GM23338 (cell line): ENCODE results near the gene ADI1. TPM values are rescaled to one million over a fixed set of nuclear protein-coding genes. Genes with fewer than 3 reads are reported as not detected.

Source experiments
- ATAC-seq: fragments of 200-7000 bp; cut with Tn5 transposase; 3 replicates; pipeline ENCODE4 v1.9.1; 2020
- DNase-seq: peaks from one replicate; pipeline ENCODE4 v3.0.0-alpha.2; 2015; ENCODE audit warnings: low spot score
- H2AFZ ChIP-seq: fragments of 200-600 bp; sonication (generic); 2 replicates; pipeline ENCODE4 v1.8.0; 2016; ENCODE audit warnings: antibody characterized with exemption, mild to moderate bottlenecking, moderate library complexity
- H3F3A ChIP-seq: fragments of 200-600 bp; sonication (generic); replicated peaks from 2 replicates; pipeline ENCODE4 v1.8.0; 2017; ENCODE audit warnings: antibody characterized with exemption, mixed run types, low read depth
- H3K27ac ChIP-seq: fragments of 200-600 bp; sonication (generic); 2 replicates; pipeline ENCODE4 v1.6.1; 2016; ENCODE audit warnings: low read depth
- H3K27me3 ChIP-seq: fragments of 200-600 bp; sonication (generic); 2 replicates; pipeline ENCODE4 v1.8.0; 2016; ENCODE audit warnings: mild to moderate bottlenecking, mixed run types, moderate library complexity; ENCODE audit not compliant: insufficient read depth
- H3K36me3 ChIP-seq: fragments of 200-600 bp; sonication (generic); 2 replicates; pipeline ENCODE4 v1.8.0; 2016; ENCODE audit warnings: mild to moderate bottlenecking; ENCODE audit not compliant: insufficient read depth
- H3K4me1 ChIP-seq: fragments of 200-600 bp; sonication (generic); 2 replicates; pipeline ENCODE4 v1.8.0; 2016; ENCODE audit warnings: mild to moderate bottlenecking, moderate library complexity; ENCODE audit not compliant: insufficient read depth
- H3K4me2 ChIP-seq: fragments of 200-600 bp; sonication (generic); 2 replicates; pipeline ENCODE4 v1.7.1; 2017; ENCODE audit warnings: mixed run types
- H3K4me3 ChIP-seq: fragments of 200-600 bp; sonication (generic); 2 replicates; pipeline ENCODE4 v1.6.1; 2016; ENCODE audit warnings: mixed run types
- H3K79me2 ChIP-seq: fragments of 200-600 bp; sonication (generic); replicated peaks from 2 replicates; pipeline ENCODE4 v1.8.0; 2017; ENCODE audit warnings: mild to moderate bottlenecking; ENCODE audit not compliant: insufficient read depth
- H3K9me2 ChIP-seq: fragments of 200-600 bp; sonication (generic); 2 replicates; pipeline ENCODE4 v1.8.0; 2017; ENCODE audit not compliant: insufficient read depth
- H4K20me1 ChIP-seq: fragments of 200-600 bp; sonication (generic); replicated peaks from 2 replicates; pipeline ENCODE4 v1.8.0; 2017; ENCODE audit warnings: mild to moderate bottlenecking; ENCODE audit not compliant: insufficient read depth
- H3K27ac Mint-ChIP-seq: 2 replicates; pipeline ENCODE4 v1.8.0; 2020; ENCODE audit warnings: inconsistent platforms, mild to moderate bottlenecking, moderate library complexity, mixed read lengths
- H3K27me3 Mint-ChIP-seq: 3 replicates; pipeline ENCODE4 v1.8.0; 2022; ENCODE audit warnings: low read depth, mild to moderate bottlenecking, moderate library complexity, mixed read lengths, inconsistent platforms; ENCODE audit not compliant: insufficient read depth, poor library complexity
- H3K36me3 Mint-ChIP-seq: 3 replicates; pipeline ENCODE4 v1.8.0; 2021; ENCODE audit warnings: low read depth, mild to moderate bottlenecking, inconsistent platforms, moderate library complexity, mixed read lengths
- H3K4me1 Mint-ChIP-seq: 3 replicates; pipeline ENCODE4 v1.8.0; 2020; ENCODE audit warnings: mild to moderate bottlenecking, inconsistent platforms, mixed read lengths
- H3K4me3 Mint-ChIP-seq: 3 replicates; pipeline ENCODE4 v1.8.0; 2021; ENCODE audit warnings: moderate library complexity, mild to moderate bottlenecking, inconsistent platforms, mixed read lengths
- H3K9me3 Mint-ChIP-seq: 3 replicates; pipeline ENCODE4 v1.8.0; 2020; ENCODE audit warnings: moderate library complexity, mild to moderate bottlenecking, inconsistent platforms, mixed read lengths
- CREB1 ChIP-seq: fragments of 250-450 bp; sonication (Bioruptor Pico); IDR thresholded peaks from 2 replicates; pipeline ENCODE4 v1.5.0; 2020; ENCODE audit warnings: low read depth, mild to moderate bottlenecking, moderate library complexity
- CTCF ChIP-seq, 2 experiments: fragments of 200-600 bp in 1 of 2; sonication (generic) in 1 of 2; conservative IDR thresholded peaks; 2 replicates each; pipeline versions ENCODE4 v1.5.1 to v1.6.1; 2016 to 2017; ENCODE audit warnings: antibody characterized with exemption in 2 of 2, low read depth in 2 of 2, mild to moderate bottlenecking in 2 of 2, moderate library complexity in 1 of 2
- EZH2 ChIP-seq: fragments of 200-600 bp; sonication (generic); IDR thresholded peaks from one replicate; pipeline ENCODE4 v1.8.0; 2017; ENCODE audit warnings: antibody characterized with exemption, mild to moderate bottlenecking, low read depth; ENCODE audit not compliant: unreplicated experiment
- EZH2phosphoT487 ChIP-seq: fragments of 200-600 bp; sonication (generic); IDR thresholded peaks from one replicate; pipeline ENCODE4 v1.8.1; 2018; ENCODE audit warnings: antibody characterized with exemption; ENCODE audit not compliant: unreplicated experiment
- JUNB ChIP-seq: IDR thresholded peaks from one replicate; pipeline ENCODE4 v1.6.1; 2016; ENCODE audit warnings: antibody characterized with exemption; ENCODE audit not compliant: unreplicated experiment
- NANOG ChIP-seq: IDR thresholded peaks from 2 replicates; pipeline ENCODE4 v1.6.1; 2016; ENCODE audit warnings: antibody characterized with exemption, borderline replicate concordance
- REST ChIP-seq: IDR thresholded peaks from one replicate; pipeline ENCODE4 v1.6.1; 2018; ENCODE audit warnings: antibody characterized with exemption; ENCODE audit not compliant: unreplicated experiment
- STAT1 ChIP-seq: IDR thresholded peaks from one replicate; pipeline ENCODE4 v1.6.1; 2016; ENCODE audit warnings: antibody characterized with exemption; ENCODE audit not compliant: unreplicated experiment
- ZNF114 ChIP-seq: fragments of 250-450 bp; sonication (Bioruptor Pico); IDR thresholded peaks from 2 replicates; pipeline ENCODE4 v1.5.0; 2020; ENCODE audit warnings: mild to moderate bottlenecking, moderate library complexity
- ZNF331 ChIP-seq: fragments of 250-450 bp; sonication (Bioruptor Pico); IDR thresholded peaks from 2 replicates; pipeline ENCODE4 v1.5.0; 2020; ENCODE audit warnings: low read depth, mild to moderate bottlenecking, moderate library complexity
- ZNF462 ChIP-seq: fragments of 250-450 bp; sonication (Bioruptor Pico); IDR thresholded peaks from 2 replicates; pipeline ENCODE4 v1.5.0; 2020; ENCODE audit warnings: mild to moderate bottlenecking, moderate library complexity
- polyA plus RNA-seq: library from polyadenylated mRNA; unstranded; fragments of >200 nt; fragmentation: Nextera tagmentation; extraction: Ambion mirVana; gene quantifications from 2 replicates; pipeline ENCODE4 v1.2.1, GENCODE V29; 2016
- total RNA-seq: library from RNA; depleted of rRNA; stranded (reverse); fragments of >200 nt; shearing (Covaris generic); gene quantifications from 2 replicates; pipeline ENCODE4 v1.2.3, GENCODE V29; 2014

ADI1 gene
- total and polyA plus RNA-seq, 2 experiments from 2014 or later = 16.3 to 31.9 TPM

- Histone ChIP-seq H3F3A (no peaks in the 10 kb centered on the region), H3K4me3 (no peak overlapping the region), H4K20me1 (no peaks in the 10 kb centered on the region; the same call in 1 of the 2 replicates), H3K4me2 (no peak overlapping the region), H3K36me3 (0 out of 2 replicates have a peak, but pooled peaks cover 5% of the 10 kb centered on the region), H3K4me1 (no peaks in the 10 kb centered on the region), H3K27me3 (no peaks in the 10 kb centered on the region), H3K79me2 (no peaks in the 10 kb centered on the region), H2AFZ (no peak overlapping the region), H3K9me2 (no peaks in the 10 kb centered on the region), H3K27ac (no peak overlapping the region)
- no peak for TF ChIP-seq REST
- no peak for TF ChIP-seq EZH2
- TF ChIP-seq ZNF114 = no peak
- TF ChIP-seq ZNF331 (CRISPR knock-in tag) = no peak
- TF ChIP-seq EZH2phosphoT487 = no peak
- no peak for TF ChIP-seq CREB1
- no peak for TF ChIP-seq ZNF462 (CRISPR knock-in tag)
- no peak for TF ChIP-seq CTCF (conservative IDR thresholded peaks at IDR 0.05; ENCODE audit: low read depth in 2 of 2)
- TF ChIP-seq STAT1 = no peak
- no peak for TF ChIP-seq JUNB
- no peak for TF ChIP-seq NANOG
- Mint-ChIP-seq H3K27ac (no peak overlapping the region), H3K9me3 (no peaks in the 10 kb centered on the region; the same call in 2 of the 3 replicates), H3K27me3 (no peaks in the 10 kb centered on the region), H3K4me1 (peaks cover 8% of the 10 kb centered on the region), H3K4me3 (no peak overlapping the region), H3K36me3 (peaks cover 45% of the 10 kb centered on the region)
- no peak for DNase-seq
- ATAC-seq = no peak
Observed at GRCh38 chr2:3447789-3448317, 71.5 kb downstream of the ADI1 start.
